Activated CD4-positive, alpha-beta T cell treated with anti-CD3 and anti-CD28 coated beads, Interleukin-2, amount 50 U/mL, for 16 hours (primary cell): ENCODE results near the gene CLIP1.
"Not testable (repeated sequence)": the region's sequence is repeated elsewhere in the genome, so short reads cannot be mapped to it uniquely, and the experiment has no call there.

Experiments used
- DNase-seq: peaks from one replicate; pipeline ENCODE4 v3.0.0-alpha.2; 2020

The CLIP1 gene

GRCh38 chr12:122394626-122395194 lies 27.8 kb downstream of the CLIP1 start:
- DNase-seq = no peak

DNA sequence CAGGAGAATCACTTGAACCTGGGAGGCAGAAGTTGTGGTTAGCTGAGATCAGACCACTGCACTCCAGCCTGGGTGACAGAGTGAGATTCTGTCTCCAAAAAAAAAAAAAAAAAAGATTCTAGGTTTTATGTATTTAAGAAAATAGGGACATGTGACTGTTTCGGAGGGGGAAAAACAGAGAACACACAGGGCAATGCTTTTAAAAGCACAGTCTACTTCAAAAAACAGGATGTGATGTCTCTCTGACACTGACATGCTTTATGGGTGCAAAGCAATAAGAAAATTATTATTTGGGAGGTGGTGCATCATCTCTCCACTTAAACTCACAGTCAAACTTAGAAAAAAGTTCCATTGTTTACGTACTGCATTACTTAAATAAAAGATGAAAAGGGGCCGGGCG lies 28.7 kb downstream of the CLIP1 start:
- DNase-seq = no peak

DNA sequence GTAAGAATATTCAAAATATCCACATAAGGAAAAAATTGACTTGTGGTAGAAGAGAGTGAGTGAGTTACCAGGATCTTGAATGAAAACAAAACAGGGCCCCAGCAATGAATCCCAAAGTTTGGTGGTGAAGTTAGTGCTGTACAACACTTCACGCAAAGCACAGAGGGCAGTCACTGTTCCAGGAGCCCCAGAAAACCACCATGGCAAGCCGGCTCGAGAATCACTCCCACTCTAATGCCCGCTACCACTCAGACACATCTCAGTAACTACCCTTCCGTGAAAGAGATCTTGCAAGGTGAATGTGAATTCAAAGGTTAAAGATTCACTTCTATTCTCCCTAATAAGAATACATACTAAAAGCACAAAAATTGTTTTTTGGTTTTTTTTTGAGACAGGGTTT lies 30.1 kb downstream of the CLIP1 start:
- no peak for DNase-seq

GRCh38 chr12:122389677-122390076 lies 32.8 kb downstream of the CLIP1 start:
- no peak for DNase-seq

GRCh38 chr12:122387887-122388286 lies 34.6 kb downstream of the CLIP1 start:
- DNase-seq = no peak

DNA sequence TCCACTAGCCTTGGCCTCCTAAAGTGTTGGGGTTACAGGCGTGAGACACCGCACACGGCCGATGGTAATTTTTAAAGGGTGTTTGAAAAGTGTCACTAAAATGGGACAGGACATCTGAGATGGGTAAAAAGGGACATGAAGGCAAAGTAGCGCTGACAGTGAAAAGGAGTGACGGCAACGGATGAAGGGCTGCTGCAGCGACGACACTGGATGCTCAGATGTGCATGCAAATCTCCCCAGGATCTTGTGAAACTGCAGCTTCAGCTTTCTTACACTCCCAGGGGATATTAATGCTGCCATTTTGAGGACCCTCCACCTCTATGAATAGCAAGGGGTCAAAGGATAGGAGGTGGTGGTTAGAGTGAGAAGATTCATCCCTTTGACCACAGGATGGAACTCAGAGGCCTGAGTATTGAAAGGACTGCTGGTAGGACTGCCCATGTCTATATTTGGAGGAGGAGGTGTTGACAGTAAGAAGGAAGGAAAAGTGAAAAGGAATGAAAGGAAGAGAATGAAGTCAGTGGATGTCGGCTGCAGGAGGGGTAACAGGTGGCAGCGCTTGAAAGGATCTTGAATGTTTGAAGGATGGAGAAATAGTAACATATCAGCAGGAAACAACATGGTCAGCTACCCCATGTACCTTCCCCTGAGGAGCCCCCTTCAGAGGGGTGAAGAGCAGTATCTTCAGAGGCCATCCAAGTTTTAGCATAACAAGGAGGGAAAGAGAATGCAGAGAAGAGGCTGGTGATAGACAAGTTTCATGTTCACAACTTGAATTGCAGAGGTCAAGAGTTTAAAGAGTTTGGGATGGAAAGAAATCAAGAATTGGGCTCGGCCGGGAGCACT lies 37.1 kb downstream of the CLIP1 start:
- no peak for DNase-seq

DNA sequence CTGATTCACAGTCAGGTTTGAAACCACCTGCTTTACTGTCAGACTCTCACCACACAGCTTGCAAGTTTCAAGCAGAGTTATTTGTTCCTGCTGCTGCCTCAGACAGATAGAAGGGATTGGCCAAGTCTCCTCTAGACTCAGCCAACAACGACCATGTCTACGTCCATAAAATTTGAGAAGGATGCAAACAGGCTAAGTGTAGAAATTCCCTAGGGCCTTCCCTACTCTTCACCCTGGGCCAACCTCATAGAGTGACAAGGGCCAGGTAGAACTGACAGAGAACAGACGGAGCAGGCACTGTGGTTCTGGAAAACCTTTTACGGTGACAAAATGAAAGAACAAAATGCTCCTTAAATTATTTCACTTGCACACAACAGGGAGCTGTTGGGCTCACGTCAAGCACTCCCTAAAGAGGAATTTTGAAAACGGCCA lies 39.5 kb downstream of the CLIP1 start:
- DNase-seq = no peak

DNA sequence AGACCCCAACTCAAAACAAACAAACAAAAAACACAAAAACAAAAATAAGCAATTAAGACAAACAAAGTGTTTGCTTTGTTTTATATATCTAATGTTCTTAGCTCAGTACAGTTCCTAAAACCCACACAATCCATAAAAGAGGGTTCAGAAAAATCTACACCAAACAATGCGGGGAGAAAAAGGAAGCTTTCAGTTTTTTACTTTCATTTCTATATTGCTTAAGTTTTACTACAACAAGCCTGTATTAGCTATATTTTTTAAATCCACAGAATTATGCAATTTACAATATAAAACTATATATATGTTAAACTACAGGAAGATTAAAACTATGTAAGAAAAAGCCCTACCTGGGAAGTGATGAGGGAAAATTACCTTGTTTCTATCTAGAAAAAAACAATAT lies 41.4 kb downstream of the CLIP1 start:
- DNase-seq = no peak

DNA sequence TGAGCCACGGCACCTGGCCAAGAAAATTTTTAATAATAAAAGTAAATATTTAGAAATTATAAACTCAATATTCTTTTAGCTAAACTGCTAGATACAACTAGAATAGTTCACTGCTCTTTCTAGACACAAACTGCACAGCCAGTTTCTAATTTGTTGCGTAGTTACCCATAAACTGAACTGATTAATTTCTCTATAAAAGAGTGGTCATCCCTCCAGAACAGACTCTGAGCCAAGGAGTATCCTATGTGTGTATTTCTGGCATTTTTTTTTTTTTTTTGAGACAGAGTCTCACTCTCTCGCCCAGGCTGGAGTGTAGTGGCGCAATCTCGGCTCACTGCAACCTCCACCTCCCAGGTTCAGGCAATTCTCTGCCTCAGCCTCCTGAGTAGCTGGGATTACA lies 45.7 kb downstream of the CLIP1 start:
- DNase-seq = not testable (repeated sequence)

GRCh38 chr12:122374707-122375106 lies 47.8 kb downstream of the CLIP1 start:
- DNase-seq = no peak

GRCh38 chr12:122371475-122372045 lies 50.9 kb downstream of the CLIP1 start:
- DNase-seq = no peak

GRCh38 chr12:122368361-122369073 lies 54.0 kb downstream of the CLIP1 start:
- DNase-seq = no peak

- DNase-seq = not testable (repeated sequence)
Observed at GRCh38 chr12:122367632-122368031, 54.8 kb downstream of the CLIP1 start.

- peak; percentile 43 for DNase-seq
Observed at GRCh38 chr12:122366685-122367475, 55.6 kb downstream of the CLIP1 start.

DNA sequence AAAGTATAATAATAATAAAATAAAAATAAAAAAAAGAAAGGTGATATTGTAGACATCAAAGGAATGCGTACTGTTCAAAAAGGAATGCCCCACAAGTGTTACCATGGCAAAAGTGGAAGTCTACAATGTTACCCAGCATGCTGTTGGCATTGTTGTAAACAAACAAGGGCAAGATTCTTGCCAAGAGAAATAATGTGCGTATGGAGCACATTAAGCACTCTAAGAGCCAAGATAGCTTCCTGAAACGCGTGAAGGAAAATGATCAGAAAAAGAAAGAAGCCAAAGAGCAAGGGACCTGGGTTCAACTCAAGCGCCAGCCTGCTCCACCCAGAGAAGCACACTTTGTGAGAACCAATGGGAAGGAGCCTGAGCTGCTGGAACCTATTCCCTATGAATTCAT lies 57.2 kb downstream of the CLIP1 start:
- not testable (repeated sequence) for DNase-seq

GRCh38 chr12:122363782-122364181 lies 58.7 kb downstream of the CLIP1 start:
- no peak for DNase-seq

DNA sequence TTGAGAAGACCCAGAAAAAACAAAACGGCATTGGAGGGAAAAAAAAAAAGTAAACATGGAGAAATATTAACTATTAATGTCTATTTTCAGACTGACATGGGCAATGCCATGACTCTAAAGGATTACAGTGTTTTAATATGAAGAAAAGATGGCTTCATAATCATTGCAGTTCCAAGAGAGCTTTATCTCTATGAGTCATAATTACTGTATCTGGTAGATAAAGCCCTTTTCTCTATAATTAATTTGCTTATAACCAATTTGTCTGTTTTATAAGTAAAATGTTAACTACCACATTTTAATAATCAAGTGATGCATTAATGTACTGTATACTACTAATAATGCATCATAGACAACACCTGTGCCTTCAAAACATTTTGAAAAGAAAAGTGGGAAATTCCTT lies 59.7 kb downstream of the CLIP1 start:
- DNase-seq = no peak

DNA sequence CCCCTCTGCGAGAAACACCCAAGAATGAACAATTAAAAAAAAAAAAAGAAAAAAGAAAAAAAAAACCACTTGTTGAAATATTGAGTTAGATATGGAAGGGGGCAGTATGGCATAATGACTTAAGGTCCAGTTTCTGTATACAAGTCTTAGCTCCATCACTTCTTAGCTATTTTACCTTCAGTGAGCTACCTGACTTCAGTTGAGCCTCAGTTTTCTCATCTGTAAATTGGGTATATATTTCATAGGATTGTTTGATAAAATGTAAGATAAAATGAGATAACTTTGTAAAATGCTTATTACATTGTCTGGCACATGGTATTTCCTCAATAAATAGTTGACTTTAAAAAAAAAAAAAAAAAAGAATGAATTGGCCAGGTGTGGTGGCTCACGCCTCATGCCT lies 64.1 kb downstream of the CLIP1 start:
- DNase-seq = not testable (repeated sequence)

- not testable (repeated sequence) for DNase-seq
Observed at GRCh38 chr12:122357536-122357935, 64.9 kb downstream of the CLIP1 start.

- DNase-seq = not testable (repeated sequence)
Observed at GRCh38 chr12:122356991-122357390, 65.5 kb downstream of the CLIP1 start.

GRCh38 chr12:122356192-122356635 lies 66.3 kb downstream of the CLIP1 start:
- peak; percentile 59 for DNase-seq

GRCh38 chr12:122355706-122356105 lies 66.8 kb downstream of the CLIP1 start:
- DNase-seq = no peak
